Esophagus squamous epithelium (tissue), 4 donors: Measurements from ENCODE around the gene HSPA4L.

Source experiments
- POLR2A ChIP-seq, 4 donors: fragments of 450-650 bp; IDR thresholded peaks; one replicate each; pipeline ENCODE4 v1.6.1; 2017; ENCODE audit warnings: antibody characterized with exemption in 4 of 4, mild to moderate bottlenecking in 4 of 4, moderate library complexity in 3 of 4
- TF ChIP-seq, protein P1 (sequence below), 6 experiments: fragments of 450-650 bp in 4 of 6; fragments of 200-600 bp in 2 of 6; sonication (generic) in 2 of 6; IDR thresholded peaks; one replicate each; pipeline ENCODE4 v1.5.1; 2016 to 2019; ENCODE audit warnings: antibody characterized with exemption in 6 of 6, mild to moderate bottlenecking in 4 of 6, moderate library complexity in 4 of 6

DNA sequence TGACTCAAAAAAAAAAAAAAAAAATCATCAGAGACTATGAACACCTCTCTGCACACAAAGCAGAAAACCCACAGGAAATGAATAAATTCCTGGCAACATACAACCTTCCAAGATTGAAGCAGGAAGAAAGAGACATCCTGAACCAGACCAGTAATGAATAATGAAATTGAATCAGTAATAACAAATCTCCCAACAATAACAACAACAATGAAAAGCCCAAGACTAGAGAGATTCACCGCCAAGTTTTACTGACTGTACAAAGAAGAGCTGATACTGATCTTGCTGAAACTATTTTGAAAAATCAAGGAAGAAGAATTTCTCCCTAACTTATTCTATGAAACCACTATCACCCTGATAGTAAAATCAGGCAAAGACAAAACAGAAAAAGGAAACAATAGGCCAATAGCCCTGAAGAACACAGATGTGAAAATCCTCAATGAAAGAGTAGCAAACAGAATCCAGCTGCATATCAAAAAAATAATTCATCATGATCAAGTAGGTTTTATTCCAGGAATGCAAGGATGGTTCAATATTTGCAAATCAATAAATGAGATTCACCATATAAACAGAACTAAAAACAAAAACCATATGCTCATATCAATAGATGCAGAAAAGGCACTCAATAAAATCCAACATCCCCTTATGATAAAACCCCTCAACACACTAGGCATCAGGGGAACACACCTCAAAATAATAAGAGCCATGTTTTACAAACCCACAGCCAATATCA is 67.5 kb downstream of the HSPA4L start:
- TF ChIP-seq, protein P1, sequence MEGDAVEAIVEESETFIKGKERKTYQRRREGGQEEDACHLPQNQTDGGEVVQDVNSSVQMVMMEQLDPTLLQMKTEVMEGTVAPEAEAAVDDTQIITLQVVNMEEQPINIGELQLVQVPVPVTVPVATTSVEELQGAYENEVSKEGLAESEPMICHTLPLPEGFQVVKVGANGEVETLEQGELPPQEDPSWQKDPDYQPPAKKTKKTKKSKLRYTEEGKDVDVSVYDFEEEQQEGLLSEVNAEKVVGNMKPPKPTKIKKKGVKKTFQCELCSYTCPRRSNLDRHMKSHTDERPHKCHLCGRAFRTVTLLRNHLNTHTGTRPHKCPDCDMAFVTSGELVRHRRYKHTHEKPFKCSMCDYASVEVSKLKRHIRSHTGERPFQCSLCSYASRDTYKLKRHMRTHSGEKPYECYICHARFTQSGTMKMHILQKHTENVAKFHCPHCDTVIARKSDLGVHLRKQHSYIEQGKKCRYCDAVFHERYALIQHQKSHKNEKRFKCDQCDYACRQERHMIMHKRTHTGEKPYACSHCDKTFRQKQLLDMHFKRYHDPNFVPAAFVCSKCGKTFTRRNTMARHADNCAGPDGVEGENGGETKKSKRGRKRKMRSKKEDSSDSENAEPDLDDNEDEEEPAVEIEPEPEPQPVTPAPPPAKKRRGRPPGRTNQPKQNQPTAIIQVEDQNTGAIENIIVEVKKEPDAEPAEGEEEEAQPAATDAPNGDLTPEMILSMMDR (IDR thresholded peaks at IDR 0.05) = no peak
- no peak for TF ChIP-seq POLR2A (IDR thresholded peaks at IDR 0.05)
